ENCODE data around the gene HS2ST1.

GRCh38 chr1:87058343-87058649 is 143.9 kb downstream of the HS2ST1 start:
- TF ChIP-seq ARNTL (CRISPR knock-in tag; IDR thresholded peaks at IDR 0.05; ENCODE audit: borderline replicate concordance, low read depth) (no peak), ESRRG (CRISPR knock-in tag; IDR thresholded peaks at IDR 0.05) (no peak), BACH2 (CRISPR knock-in tag; IDR thresholded peaks at IDR 0.05; ENCODE audit: borderline replicate concordance) (no peak), TCF4 (CRISPR knock-in tag; IDR thresholded peaks at IDR 0.05; ENCODE audit: borderline replicate concordance) (no peak), TOX (CRISPR knock-in tag; IDR thresholded peaks at IDR 0.05; ENCODE audit: borderline replicate concordance) (no peak), ZNF70 (CRISPR knock-in tag; IDR thresholded peaks at IDR 0.05) (no peak), POU6F1 (CRISPR knock-in tag; IDR thresholded peaks at IDR 0.05; ENCODE audit: borderline replicate concordance, low read depth) (no peak)

All from SK-N-SH treated with all-trans-retinoic acid at 6 μM for 48 hours (cell line).